ENCODE measurements around the gene SLC12A5.

SLC12A5 gene

GRCh38 chr20:46065691-46066090 is 36.7 kb downstream of the SLC12A5 start:
- ATAC-seq (no peak), DNase-seq (no peak)
- Mint-ChIP-seq H3K9me3 (no peaks in the 10 kb centered on the region), H3K27ac (no peak overlapping the region), H3K4me1 (peaks cover 48% of the 10 kb centered on the region), H3K4me3 (no peak overlapping the region), H3K27me3 (no peaks in the 10 kb centered on the region)

GRCh38 chr20:46070215-46070900 is 41.3 kb downstream of the SLC12A5 start:
- Mint-ChIP-seq H3K27ac (no peak overlapping the region), H3K4me3 (no peak overlapping the region), H3K4me1 (peaks cover 3% of the 10 kb centered on the region), H3K9me3 (no peaks in the 10 kb centered on the region), H3K27me3 (no peaks in the 10 kb centered on the region)
- no peak for DNase-seq
- no peak for ATAC-seq

DNA sequence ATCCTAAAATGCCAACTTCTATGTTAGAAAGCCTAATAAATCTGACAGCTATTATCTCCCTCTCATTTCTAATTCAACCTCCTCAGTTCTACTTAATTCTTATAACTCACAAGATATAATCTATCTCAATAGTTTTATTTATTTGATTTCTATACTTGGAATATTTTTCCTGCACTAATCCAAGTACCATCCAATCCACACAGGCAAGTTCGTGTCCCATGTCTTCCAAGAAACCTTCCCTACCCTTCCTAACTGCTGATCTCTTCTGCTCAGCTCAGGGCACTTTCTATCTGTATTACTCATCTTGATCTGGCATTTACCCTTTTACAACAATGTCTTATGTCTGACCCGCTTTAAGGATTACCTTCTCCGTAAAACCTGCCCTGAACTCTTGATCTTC is 42.6 kb downstream of the SLC12A5 start:
- no peak overlapping the region for H3K27ac Mint-ChIP-seq
- DNase-seq (no peak), ATAC-seq (no peak)
- no peaks in the 10 kb centered on the region for H3K27me3 Mint-ChIP-seq
- no peaks in the 10 kb centered on the region for H3K4me1 Mint-ChIP-seq
- no peak overlapping the region for H3K4me3 Mint-ChIP-seq
- no peaks in the 10 kb centered on the region for H3K9me3 Mint-ChIP-seq

DNA sequence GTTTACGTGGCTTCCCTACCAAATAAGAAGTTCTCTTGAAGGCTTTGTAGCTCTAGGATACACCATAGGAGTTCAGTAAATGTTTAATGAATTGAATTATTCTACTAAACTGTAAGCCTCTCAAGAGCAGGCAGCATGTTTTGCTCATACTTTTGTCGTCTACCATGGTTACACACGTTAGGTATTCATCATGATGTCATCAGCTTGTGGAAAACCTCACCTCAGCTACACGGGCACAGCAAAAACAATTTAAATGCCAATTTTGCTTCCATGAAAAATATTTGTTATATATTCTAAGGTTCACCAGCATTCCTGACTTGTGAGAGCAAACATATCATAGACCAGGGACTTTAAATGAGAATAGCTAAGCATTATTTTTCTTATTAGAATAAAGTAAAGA is 44.0 kb downstream of the SLC12A5 start:
- Mint-ChIP-seq H3K4me1 (no peaks in the 10 kb centered on the region), H3K9me3 (no peaks in the 10 kb centered on the region), H3K27me3 (no peaks in the 10 kb centered on the region), H3K4me3 (no peak overlapping the region), H3K27ac (no peak overlapping the region)
- ATAC-seq: no peak
- no peak for DNase-seq

- H3K4me3 Mint-ChIP-seq: no peak overlapping the region
- ATAC-seq: no peak
- H3K27ac Mint-ChIP-seq: no peak overlapping the region
- no peaks in the 10 kb centered on the region for H3K4me1 Mint-ChIP-seq
- DNase-seq: no peak
- no peaks in the 10 kb centered on the region for H3K27me3 Mint-ChIP-seq
- H3K9me3 Mint-ChIP-seq: no peaks in the 10 kb centered on the region
These were observed 44.4 kb downstream of the SLC12A5 start for GRCh38 chr20:46073443-46073842.

DNA sequence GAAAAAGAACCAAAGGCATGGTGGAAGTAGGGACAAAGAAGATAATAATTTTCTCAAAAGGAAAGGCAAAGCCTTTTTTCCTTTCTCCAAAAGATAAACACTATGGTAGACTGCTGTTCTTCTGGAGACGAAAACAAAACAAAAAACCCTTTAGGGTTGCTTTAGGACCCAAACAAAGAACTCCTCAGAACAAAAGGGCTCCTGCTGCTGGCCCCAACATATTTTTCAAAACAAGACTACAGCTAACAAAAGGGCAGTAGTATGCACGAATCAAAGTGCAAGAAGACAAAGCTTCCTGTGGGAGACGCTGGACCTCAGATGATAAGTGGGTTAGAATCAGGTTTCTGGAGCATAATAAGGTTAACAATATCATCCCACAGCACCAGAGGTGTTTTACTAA is 45.0 kb downstream of the SLC12A5 start:
- H3K27me3 Mint-ChIP-seq: no peaks in the 10 kb centered on the region
- no peak for DNase-seq
- no peaks in the 10 kb centered on the region for H3K4me1 Mint-ChIP-seq
- H3K9me3 Mint-ChIP-seq: no peaks in the 10 kb centered on the region
- H3K4me3 Mint-ChIP-seq: no peak overlapping the region
- H3K27ac Mint-ChIP-seq: no peak overlapping the region
- no peak for ATAC-seq

GRCh38 chr20:46076806-46077205 is 47.8 kb downstream of the SLC12A5 start:
- no peak for ATAC-seq
- DNase-seq: no peak
- Mint-ChIP-seq H3K9me3 (no peaks in the 10 kb centered on the region), H3K4me3 (no peak overlapping the region), H3K27me3 (no peaks in the 10 kb centered on the region), H3K4me1 (no peaks in the 10 kb centered on the region), H3K27ac (no peak overlapping the region)

DNA sequence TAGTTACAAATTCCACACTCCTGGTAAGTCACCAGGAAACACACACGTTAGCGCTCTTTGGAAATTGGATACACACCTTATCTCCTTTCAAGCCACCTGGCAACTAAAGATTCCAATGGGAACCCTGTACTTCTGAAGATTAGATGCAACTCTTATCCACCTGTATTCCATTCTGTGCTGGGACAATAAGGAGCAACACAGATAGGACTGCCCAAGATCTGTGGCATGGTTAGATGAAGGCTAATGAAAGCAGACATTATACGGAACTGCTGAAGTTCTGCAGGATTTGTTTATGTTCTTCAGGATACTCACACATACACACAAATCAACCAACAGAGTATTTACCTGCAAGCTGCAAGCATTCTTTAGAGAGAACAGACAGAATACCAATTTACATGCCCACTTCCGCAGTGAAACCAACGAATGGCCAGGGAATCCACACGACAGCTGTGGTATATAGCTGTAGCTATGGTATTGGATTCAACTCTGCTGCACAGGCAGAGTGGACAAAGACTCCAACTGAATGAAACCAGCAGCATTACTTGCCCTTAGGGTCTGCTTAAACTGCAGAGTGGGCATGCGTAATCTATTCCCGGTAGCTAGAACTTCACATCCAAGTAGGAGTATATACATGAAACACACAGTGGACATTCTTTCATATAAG is 48.8 kb downstream of the SLC12A5 start:
- no peaks in the 10 kb centered on the region for H3K27me3 Mint-ChIP-seq
- ATAC-seq (no peak), DNase-seq (no peak)
- no peaks in the 10 kb centered on the region for H3K9me3 Mint-ChIP-seq
- H3K27ac Mint-ChIP-seq: no peak overlapping the region
- peaks cover 6% of the 10 kb centered on the region for H3K4me1 Mint-ChIP-seq
- no peak overlapping the region for H3K4me3 Mint-ChIP-seq

- Mint-ChIP-seq H3K4me1 (peaks cover 15% of the 10 kb centered on the region), H3K27me3 (no peaks in the 10 kb centered on the region), H3K9me3 (no peaks in the 10 kb centered on the region), H3K4me3 (no peak overlapping the region), H3K27ac (no peak overlapping the region)
- DNase-seq (no peak), ATAC-seq (no peak)
These were observed 49.9 kb downstream of the SLC12A5 start for GRCh38 chr20:46078954-46079353.

- Mint-ChIP-seq H3K4me1 (peaks cover 34% of the 10 kb centered on the region), H3K4me3 (no peak overlapping the region), H3K27ac (no peak overlapping the region), H3K27me3 (no peaks in the 10 kb centered on the region), H3K9me3 (no peaks in the 10 kb centered on the region)
- DNase-seq: no peak
- no peak for ATAC-seq
These were observed 52.1 kb downstream of the SLC12A5 start for GRCh38 chr20:46081074-46081473.

GRCh38 chr20:46083101-46083500 is 54.1 kb downstream of the SLC12A5 start:
- H3K9me3 Mint-ChIP-seq: no peaks in the 10 kb centered on the region
- H3K4me1 Mint-ChIP-seq: peaks cover 55% of the 10 kb centered on the region
- no peaks in the 10 kb centered on the region for H3K27me3 Mint-ChIP-seq
- no peak overlapping the region for H3K4me3 Mint-ChIP-seq
- DNase-seq: no peak
- no peak for ATAC-seq
- no peak overlapping the region for H3K27ac Mint-ChIP-seq

GRCh38 chr20:46083531-46084061 is 54.6 kb downstream of the SLC12A5 start:
- no peak for ATAC-seq
- no peak for DNase-seq
- H3K27me3 Mint-ChIP-seq: no peaks in the 10 kb centered on the region
- no peak overlapping the region for H3K4me3 Mint-ChIP-seq
- peaks cover 60% of the 10 kb centered on the region for H3K4me1 Mint-ChIP-seq
- no peaks in the 10 kb centered on the region for H3K9me3 Mint-ChIP-seq
- H3K27ac Mint-ChIP-seq: no peak overlapping the region

DNA sequence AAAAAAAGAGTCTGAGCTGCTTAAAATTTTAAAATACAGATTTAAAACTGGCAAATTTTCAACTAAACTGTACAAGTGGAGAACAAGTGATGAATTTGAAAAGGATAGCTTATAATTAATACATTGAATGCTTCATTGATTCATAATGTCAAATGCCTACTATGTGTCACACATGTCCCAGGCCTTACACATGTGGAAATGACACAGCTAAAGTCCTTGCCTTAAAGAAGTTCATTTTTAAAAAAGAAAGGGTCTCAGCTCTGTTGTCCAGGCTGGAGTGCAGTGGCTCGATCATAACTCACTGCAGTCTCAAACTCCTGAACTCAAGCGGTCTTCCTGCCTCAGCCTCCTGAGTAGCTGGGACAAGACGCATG is 55.8 kb downstream of the SLC12A5 start:
- Mint-ChIP-seq H3K4me3 (no peak overlapping the region), H3K27ac (no peak overlapping the region), H3K4me1 (peaks cover 60% of the 10 kb centered on the region), H3K27me3 (no peaks in the 10 kb centered on the region), H3K9me3 (no peaks in the 10 kb centered on the region)
- ATAC-seq: no peak
- DNase-seq: no peak

DNA sequence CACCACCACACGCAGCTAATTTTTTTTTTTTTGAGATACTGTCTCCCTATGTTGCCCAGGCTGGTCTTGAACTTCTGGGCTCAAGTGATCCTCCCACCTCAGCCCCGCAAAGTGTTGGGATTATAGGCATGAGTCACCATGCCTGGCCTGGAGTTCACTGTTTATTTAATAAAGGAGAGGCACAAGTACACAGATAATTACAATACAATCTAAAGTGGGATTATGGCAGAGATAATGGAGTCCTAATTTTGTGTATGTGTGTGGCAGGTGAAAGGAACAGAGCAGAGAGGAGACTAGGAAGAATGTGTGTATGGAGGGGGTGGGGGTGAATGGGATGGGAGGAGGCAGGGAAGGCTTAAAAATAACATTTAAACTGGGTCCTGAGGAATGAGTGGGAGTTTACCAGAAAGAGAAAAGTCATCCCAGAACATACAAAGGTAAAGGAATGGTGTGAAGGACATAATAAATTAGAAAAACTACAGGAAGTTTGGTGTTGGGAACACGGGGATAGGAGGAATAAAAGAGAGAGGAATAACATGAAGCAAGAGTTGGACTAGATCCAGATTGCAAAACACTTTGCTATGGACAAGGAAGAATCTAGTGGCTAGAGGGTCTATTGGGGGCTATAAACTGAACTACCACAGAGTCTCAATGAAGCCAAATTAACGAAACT is 56.3 kb downstream of the SLC12A5 start:
- Mint-ChIP-seq H3K4me3 (no peak overlapping the region), H3K27me3 (no peaks in the 10 kb centered on the region), H3K27ac (no peak overlapping the region), H3K9me3 (no peaks in the 10 kb centered on the region), H3K4me1 (peaks cover 65% of the 10 kb centered on the region)
- ATAC-seq (no peak), DNase-seq (no peak)

DNA sequence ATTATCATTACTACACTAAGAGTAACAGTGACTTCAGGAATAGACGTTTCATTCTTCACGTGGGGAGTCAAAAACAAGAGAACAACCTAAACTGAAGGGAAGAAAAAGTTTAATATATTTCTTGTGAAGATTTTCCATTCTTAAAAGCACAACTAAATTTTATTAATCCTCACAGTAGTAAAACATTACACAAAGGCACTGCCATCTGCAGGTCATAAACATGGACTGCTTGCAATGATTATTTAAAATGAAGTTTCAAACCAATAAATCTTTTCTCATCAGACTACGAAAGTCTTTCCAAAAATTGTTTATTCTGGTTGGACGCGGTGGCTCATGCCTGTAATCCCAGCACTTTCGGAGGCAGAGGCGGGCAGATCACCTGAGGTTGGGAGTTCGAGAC is 58.1 kb downstream of the SLC12A5 start:
- Mint-ChIP-seq H3K27ac (peak overlapping the region in 1 of 2 donors; percentile 54), H3K4me3 (peak overlapping the region; percentile 13 to 32), H3K9me3 (no peaks in the 10 kb centered on the region), H3K4me1 (peaks cover 70% of the 10 kb centered on the region), H3K27me3 (no peaks in the 10 kb centered on the region)
- DNase-seq (no peak), ATAC-seq (no peak)
